Osteocyte (in vitro differentiated cells): ENCODE measurements around the gene LLPH. TPM values are rescaled to one million over a fixed set of nuclear protein-coding genes. Genes with fewer than 3 reads are reported as not detected.

Experiments used
- DNase-seq: peaks from one replicate; pipeline ENCODE4 v3.0.0; 2021; ENCODE audit warnings: mixed read lengths; ENCODE audit not compliant: unreplicated experiment; ENCODE audit errors: extremely low spot score
- H3K27ac Mint-ChIP-seq: one replicate; pipeline ENCODE4 v1.8.0; 2021; ENCODE audit warnings: mild to moderate bottlenecking, mixed read lengths; ENCODE audit not compliant: unreplicated experiment
- H3K27me3 Mint-ChIP-seq: one replicate; pipeline ENCODE4 v1.8.0; 2021; ENCODE audit warnings: mixed read lengths; ENCODE audit not compliant: unreplicated experiment
- H3K36me3 Mint-ChIP-seq: one replicate; pipeline ENCODE4 v1.8.0; 2021; ENCODE audit warnings: mixed read lengths; ENCODE audit not compliant: unreplicated experiment
- H3K4me1 Mint-ChIP-seq: one replicate; pipeline ENCODE4 v1.8.0; 2021; ENCODE audit warnings: mixed read lengths; ENCODE audit not compliant: unreplicated experiment
- H3K4me3 Mint-ChIP-seq: one replicate; pipeline ENCODE4 v1.8.0; 2021; ENCODE audit warnings: mild to moderate bottlenecking, moderate library complexity, mixed read lengths; ENCODE audit not compliant: unreplicated experiment
- H3K9me3 Mint-ChIP-seq: one replicate; pipeline ENCODE4 v1.8.0; 2021; ENCODE audit warnings: mixed read lengths; ENCODE audit not compliant: unreplicated experiment
- CTCF ChIP-seq: fragments of 200-600 bp; sonication (generic); IDR thresholded peaks from 2 replicates; pipeline ENCODE4 v1.5.0; 2021; ENCODE audit warnings: antibody characterized with exemption, mild to moderate bottlenecking, moderate library complexity
- total RNA-seq: library from RNA; stranded (reverse); gene quantifications from 2 replicates; pipeline ENCODE4 v1.2.1, GENCODE V29; 2021

LLPH gene
- total RNA-seq, 1 donor from 2014 or later: 25.1 TPM

GRCh38 chr12:66113471-66113870 is 17.1 kb downstream of the LLPH start:
- Mint-ChIP-seq H3K4me1 (no peaks in the 10 kb centered on the region), H3K9me3 (no peaks in the 10 kb centered on the region), H3K4me3 (no peak overlapping the region), H3K27ac (no peak overlapping the region), H3K27me3 (no peaks in the 10 kb centered on the region), H3K36me3 (no peaks in the 10 kb centered on the region)
- no peak for TF ChIP-seq CTCF
- no peak for DNase-seq

DNA sequence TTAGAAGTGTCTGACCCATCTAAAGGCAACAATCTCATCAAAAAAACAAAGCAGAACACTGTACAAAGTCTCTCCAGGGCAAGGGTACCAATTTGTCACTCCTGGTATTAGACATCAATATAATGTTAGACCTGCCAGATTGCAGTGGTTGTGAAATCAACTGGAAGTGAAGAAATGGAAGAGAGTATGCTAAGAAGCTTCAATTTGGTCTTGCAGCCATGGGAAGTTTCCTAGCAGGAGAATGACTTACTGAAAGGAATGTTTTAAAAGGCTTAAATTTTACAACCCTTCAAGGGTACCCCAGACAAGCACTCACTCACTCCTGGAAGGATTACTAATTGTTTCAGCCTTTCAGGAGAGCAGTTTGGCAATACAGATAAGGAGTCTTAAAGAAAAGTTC is 18.9 kb downstream of the LLPH start:
- no peak for DNase-seq
- H3K27ac Mint-ChIP-seq: no peak overlapping the region

GRCh38 chr12:66109056-66109455 is 21.5 kb downstream of the LLPH start:
- Mint-ChIP-seq H3K36me3 (no peaks in the 10 kb centered on the region), H3K27me3 (no peaks in the 10 kb centered on the region), H3K4me1 (peaks cover 7% of the 10 kb centered on the region), H3K4me3 (no peak overlapping the region), H3K27ac (no peak overlapping the region), H3K9me3 (no peaks in the 10 kb centered on the region)
- TF ChIP-seq CTCF: no peak
- DNase-seq: no peak

More for the DNA sequence above, 18.9 kb downstream of the LLPH start:
- Mint-ChIP-seq H3K27me3 (no peaks in the 10 kb centered on the region), H3K4me1 (peaks cover 7% of the 10 kb centered on the region), H3K9me3 (no peaks in the 10 kb centered on the region), H3K36me3 (no peaks in the 10 kb centered on the region), H3K4me3 (no peak overlapping the region)
- no peak for TF ChIP-seq CTCF

DNA sequence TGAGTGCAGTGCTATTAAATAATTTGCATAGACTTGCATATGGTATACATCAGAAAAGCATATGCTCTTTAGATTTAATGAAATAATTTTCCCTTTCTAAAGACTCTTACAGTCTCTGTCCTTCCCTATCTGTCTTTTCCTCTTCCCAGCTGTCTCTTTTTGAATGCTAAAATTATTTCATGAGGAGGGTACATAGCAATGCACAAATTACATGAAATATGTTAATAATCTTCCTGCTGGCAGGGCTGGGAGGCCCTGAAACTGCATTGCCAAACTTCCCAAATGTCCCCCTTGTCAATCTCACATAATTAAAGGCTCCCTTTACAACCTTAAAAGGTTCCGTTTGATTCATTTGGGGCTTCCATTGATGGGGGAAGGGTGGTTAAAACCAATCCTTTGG is 22.2 kb downstream of the LLPH start:
- Mint-ChIP-seq H3K27ac (no peak overlapping the region), H3K4me1 (peaks cover 7% of the 10 kb centered on the region), H3K27me3 (no peaks in the 10 kb centered on the region), H3K36me3 (no peaks in the 10 kb centered on the region), H3K9me3 (no peaks in the 10 kb centered on the region), H3K4me3 (no peak overlapping the region)
- DNase-seq: no peak
- TF ChIP-seq CTCF: no peak

GRCh38 chr12:66107451-66107915 is 23.1 kb downstream of the LLPH start:
- Mint-ChIP-seq H3K27ac (no peak overlapping the region), H3K36me3 (no peaks in the 10 kb centered on the region), H3K9me3 (no peaks in the 10 kb centered on the region), H3K27me3 (no peaks in the 10 kb centered on the region), H3K4me1 (peaks cover 7% of the 10 kb centered on the region), H3K4me3 (no peak overlapping the region)
- peak; percentile 85 for DNase-seq
- TF ChIP-seq CTCF: peak; percentile 81
